Measurements from ENCODE around the gene TRRAP.

Gene TRRAP

GRCh38 chr7:98887038-98887437 lies 8.7 kb downstream of the TRRAP start:
- no peak overlapping the region for H3K27ac ChIP-seq
- no peak for DNase-seq (ENCODE audit: low read depth, low spot score)

- no peak for DNase-seq (ENCODE audit: low read depth, low spot score)
- H3K27ac ChIP-seq: no peak overlapping the region
Measured at GRCh38 chr7:98892609-98893008, 14.3 kb downstream of the TRRAP start.

DNA sequence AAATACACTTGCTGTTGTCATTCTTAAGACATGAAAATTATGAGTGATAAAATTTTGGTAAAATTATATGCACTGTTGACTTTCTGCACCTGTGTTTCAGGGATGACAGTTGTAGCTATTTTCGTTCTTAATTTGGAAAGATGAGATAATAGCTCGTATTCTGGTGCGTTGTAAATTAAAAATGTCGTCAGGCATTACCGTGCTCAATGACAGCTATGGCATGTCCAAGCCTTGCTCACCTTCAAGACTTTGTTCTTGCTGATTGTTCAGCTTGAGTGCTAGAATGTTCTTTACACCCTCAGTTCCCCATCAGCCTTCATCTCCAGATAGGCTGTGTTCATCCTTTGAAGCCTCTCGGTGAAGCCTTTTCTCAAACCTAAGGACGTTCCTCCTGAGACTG lies 21.5 kb downstream of the TRRAP start:
- no peak for DNase-seq (ENCODE audit: low read depth, low spot score)
- no peak overlapping the region for H3K27ac ChIP-seq

- DNase-seq (ENCODE audit: low read depth, low spot score): no peak
Measured at GRCh38 chr7:98900815-98901214, 22.5 kb downstream of the TRRAP start.

DNA sequence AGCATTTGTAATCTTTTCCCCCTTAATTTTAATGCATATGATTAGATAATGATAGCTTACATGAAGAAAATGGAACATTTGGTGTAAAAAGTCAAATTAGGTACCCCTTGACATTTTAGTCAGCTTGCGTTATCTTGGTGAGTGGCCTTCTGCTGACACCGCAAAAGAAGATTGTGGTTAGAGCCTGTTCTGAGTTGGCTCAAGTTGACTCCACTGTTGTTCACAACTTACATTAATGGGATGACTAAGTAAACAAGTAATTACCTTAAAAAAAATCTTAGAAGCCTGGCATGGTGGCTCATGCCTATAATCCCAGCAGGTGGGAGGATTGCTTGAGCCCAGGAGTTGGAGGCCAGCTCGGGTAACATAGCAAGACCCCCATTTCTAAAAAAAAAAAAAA lies 24.2 kb downstream of the TRRAP start:
- no peak for DNase-seq (ENCODE audit: low read depth, low spot score)
- H3K27ac ChIP-seq: no peak overlapping the region

More at GRCh38 chr7:98900815-98901214, 22.5 kb downstream of the TRRAP start:
- H3K27ac ChIP-seq: no peak overlapping the region

DNA sequence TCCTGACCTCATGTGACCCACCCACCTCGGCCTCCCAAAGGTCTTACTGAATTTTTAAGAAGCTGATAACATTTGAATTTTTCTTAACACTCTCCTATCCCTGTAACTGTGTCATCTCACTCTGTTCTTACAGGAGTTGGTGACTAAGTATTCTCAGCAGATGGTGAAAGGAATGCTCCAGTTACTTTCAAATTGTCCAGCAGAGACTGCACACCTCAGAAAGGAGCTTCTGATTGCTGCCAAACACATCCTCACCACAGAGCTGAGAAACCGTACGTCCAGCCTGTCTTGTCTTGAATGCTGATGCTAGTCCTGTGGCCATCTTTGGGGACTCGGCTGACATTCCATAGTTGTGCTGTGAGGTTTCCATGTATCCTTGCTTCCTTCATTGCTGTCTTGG lies 24.9 kb downstream of the TRRAP start:
- no peak for DNase-seq (ENCODE audit: low read depth, low spot score)
- no peak overlapping the region for H3K27ac ChIP-seq

DNA sequence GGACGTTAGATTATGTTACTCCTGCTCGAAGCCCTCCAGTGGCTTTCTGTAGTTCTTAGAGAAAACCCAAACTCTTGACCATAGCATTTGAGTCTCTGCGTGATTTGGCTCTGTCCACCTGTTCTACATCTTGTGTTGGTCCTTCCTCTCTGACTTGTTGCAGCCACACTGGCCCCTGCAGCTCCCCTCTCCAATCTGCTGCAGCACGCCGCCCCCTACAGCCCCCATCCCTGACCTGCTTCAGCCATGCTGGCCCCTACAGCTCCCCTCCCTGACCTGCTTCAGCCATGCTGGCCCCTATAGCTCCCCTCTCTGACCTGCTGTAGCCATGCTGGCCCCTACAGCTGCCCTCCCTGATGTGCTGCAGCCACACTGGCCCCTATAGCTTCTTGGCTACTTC lies 29.2 kb downstream of the TRRAP start:
- DNase-seq (ENCODE audit: low read depth, low spot score): no peak
- no peak overlapping the region for H3K27ac ChIP-seq

DNA sequence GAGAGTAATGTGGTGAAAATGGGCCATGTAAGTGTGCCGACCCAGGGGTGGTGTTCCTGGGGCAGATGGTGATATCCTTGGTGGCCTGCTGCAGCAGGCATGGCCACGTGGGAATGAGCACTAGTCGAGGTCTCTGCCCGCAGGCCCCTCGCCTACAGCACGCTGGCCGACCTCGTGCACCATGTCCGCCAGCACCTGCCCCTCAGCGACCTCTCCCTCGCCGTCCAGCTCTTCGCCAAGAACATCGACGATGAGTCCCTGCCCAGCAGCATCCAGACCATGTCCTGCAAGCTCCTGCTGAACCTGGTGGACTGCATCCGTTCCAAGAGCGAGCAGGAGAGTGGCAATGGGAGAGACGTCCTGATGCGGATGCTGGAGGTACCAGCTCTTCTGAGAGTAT lies 30.3 kb downstream of the TRRAP start:
- DNase-seq (ENCODE audit: low read depth, low spot score): no peak

GRCh38 chr7:98909487-98909886 lies 31.2 kb downstream of the TRRAP start:
- no peak for DNase-seq (ENCODE audit: low read depth, low spot score)
- no peak overlapping the region for H3K27ac ChIP-seq

More for the DNA sequence above, 30.3 kb downstream of the TRRAP start:
- H3K27ac ChIP-seq: no peak overlapping the region

GRCh38 chr7:98910427-98910826 lies 32.1 kb downstream of the TRRAP start:
- no peak overlapping the region for H3K27ac ChIP-seq
- no peak for DNase-seq (ENCODE audit: low read depth, low spot score)

GRCh38 chr7:98911916-98912315 lies 33.6 kb downstream of the TRRAP start:
- H3K27ac ChIP-seq: no peak overlapping the region
- no peak for DNase-seq (ENCODE audit: low read depth, low spot score)

- H3K27ac ChIP-seq: no peak overlapping the region
- no peak for DNase-seq (ENCODE audit: low read depth, low spot score)
Measured at GRCh38 chr7:98913026-98913425, 34.7 kb downstream of the TRRAP start.

- DNase-seq (ENCODE audit: low read depth, low spot score): no peak
Measured at GRCh38 chr7:98913612-98914011, 35.3 kb downstream of the TRRAP start.

GRCh38 chr7:98917331-98917730 lies 39.0 kb downstream of the TRRAP start:
- DNase-seq (ENCODE audit: low read depth, low spot score): no peak

More at GRCh38 chr7:98913612-98914011, 35.3 kb downstream of the TRRAP start:
- H3K27ac ChIP-seq: no peak overlapping the region

DNA sequence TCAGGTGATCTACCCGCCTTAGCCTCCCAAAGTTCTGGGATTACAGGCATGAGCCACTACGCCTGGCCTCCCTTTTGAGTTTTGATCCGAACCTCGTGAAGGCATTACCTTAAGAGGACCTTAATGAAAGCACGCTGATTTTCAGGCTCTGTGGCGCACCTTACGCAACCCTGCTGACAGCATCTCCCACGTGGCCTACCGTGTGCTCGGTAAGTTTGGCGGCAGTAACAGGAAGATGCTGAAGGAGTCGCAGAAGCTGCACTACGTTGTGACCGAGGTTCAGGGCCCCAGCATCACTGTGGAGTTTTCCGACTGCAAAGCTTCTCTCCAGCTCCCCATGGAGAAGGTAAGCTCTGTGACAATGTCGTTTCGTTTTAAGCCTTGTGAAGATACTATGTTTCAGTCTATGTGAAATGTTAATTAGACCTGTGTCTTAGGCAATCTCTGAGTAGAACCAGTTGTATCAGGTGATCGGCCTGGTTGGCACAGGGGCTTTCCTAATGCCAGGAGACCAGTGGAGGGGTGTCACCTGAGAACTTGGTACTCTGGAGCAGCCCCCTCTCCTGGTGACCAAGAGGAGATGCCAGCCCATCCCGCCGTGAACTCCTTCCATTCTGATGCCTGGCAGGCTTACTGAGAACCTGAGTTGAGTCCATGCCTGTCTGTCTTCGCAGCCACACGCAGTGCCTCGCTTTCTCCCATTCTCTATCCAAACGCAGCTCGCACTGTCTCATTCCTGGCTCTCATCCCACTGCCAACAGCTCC lies 43.5 kb downstream of the TRRAP start:
- H3K27ac ChIP-seq: peak overlapping the region; percentile 31
- DNase-seq (ENCODE audit: low read depth, low spot score): no peak

More at GRCh38 chr7:98917331-98917730, 39.0 kb downstream of the TRRAP start:
- H3K27ac ChIP-seq: no peak overlapping the region

GRCh38 chr7:98922392-98923187 lies 44.3 kb downstream of the TRRAP start:
- DNase-seq (ENCODE audit: low read depth, low spot score): no peak
- peak overlapping the region; percentile 31 for H3K27ac ChIP-seq

DNA sequence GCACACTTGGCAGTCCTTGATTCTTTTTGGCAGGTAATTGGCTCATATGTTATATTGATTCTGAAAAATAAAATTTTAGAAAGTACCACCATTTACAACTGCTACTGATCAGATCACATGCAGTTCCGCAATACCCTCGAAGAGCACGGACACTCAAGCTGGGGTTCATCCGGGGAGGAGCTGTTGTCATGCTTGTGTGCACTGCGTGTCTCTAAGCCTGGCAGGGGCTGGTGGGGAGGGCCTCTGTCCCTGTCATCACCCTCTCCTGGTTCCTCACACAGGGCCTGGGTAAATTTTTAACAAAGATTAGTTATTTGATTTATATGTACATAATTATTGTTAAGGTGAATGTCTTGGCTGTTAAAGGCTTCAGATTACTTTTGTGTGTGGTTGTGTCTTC lies 45.2 kb downstream of the TRRAP start:
- no peak overlapping the region for H3K27ac ChIP-seq
- DNase-seq (ENCODE audit: low read depth, low spot score): no peak

DNA sequence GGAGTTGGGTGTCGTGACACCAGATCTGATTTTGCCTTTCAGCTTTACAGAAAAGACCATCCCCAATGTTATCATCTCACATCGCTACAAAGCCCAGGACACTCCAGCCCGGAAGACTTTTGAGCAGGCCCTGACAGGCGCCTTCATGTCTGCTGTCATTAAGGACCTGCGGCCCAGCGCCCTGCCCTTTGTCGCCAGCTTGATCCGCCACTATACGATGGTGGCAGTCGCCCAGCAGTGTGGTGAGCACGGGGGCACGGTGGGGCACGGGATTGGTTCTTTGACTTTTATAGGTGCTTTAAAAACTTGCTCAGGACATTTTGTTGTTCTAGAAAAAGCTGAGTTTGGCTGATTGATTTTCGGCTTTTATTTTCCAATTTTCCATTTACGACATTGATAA lies 48.8 kb downstream of the TRRAP start:
- no peak for DNase-seq (ENCODE audit: low read depth, low spot score)
- H3K27ac ChIP-seq: no peak overlapping the region

DNA sequence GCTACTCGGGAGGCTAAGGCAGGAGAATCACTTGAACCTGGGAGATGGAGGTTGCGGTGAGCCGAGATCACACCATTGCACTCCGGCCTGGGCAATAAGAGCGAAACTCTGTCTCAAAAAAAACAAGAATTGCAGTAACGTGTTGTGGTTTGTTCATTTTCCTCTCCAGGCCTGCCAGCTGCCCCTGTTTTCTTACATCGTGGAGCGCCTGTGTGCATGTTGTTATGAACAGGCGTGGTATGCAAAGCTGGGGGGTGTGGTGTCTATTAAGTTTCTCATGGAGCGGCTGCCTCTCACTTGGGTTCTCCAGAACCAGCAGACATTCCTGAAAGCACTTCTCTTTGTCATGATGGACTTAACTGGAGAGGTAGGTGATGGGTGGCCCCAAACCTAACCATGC lies 52.1 kb downstream of the TRRAP start:
- H3K27ac ChIP-seq: no peak overlapping the region
- no peak for DNase-seq (ENCODE audit: low read depth, low spot score)

DNA sequence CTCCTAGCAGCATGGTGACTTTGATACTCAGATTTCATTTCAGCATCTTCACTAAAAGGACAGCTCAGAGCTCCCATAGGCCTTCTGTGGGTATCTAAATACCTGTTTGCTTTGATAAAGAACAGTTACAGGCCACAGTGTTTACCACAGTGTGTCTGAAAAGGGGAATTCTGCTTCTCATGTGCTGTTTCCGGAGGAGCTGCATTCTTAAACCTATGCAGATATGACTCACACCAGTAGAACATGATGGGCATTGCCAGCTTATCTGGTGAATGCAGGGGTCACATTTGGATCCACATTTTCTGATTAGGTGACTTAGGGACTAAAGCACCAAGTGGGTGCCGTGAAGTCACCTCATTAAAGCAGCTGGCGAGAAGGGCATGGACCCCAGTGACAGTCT lies 52.6 kb downstream of the TRRAP start:
- H3K27ac ChIP-seq: no peak overlapping the region
- no peak for DNase-seq (ENCODE audit: low read depth, low spot score)

DNA sequence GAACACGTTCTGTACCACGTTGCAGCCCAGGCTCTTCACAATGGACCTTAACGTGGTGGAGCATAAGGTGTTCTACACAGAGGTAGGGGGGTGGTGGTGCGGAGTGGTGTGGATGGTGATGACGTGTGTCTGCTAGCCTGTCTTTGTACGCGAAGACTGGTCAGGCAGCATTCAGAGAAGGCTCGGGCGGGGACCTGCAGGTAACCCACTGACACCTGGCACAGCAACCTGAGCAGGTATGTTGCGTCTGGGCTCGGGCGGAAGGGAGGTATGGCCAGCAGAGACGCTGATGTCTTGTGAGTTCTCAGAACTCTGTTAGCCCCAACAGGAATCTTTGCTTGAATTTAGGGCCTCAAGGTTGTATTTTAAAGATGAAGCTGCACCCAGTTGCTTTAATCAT lies 55.0 kb downstream of the TRRAP start:
- no peak overlapping the region for H3K27ac ChIP-seq
- no peak for DNase-seq (ENCODE audit: low read depth, low spot score)

- H3K27ac ChIP-seq: no peak overlapping the region
- no peak for DNase-seq (ENCODE audit: low read depth, low spot score)
Measured at GRCh38 chr7:98934267-98934666, 55.9 kb downstream of the TRRAP start.

All from epithelial cell of prostate (primary cell).